Coronary artery (tissue), 2 donors: Measurements from ENCODE around the gene TTC21A.

ENCODE experiments used
- DNase-seq: peaks from one replicate; pipeline ENCODE4 v3.0.0-alpha.2; 2017; ENCODE audit warnings: low spot score
- H3K27ac ChIP-seq, 2 donors: fragments of 200-600 bp; sonication (generic); one replicate each; pipeline ENCODE4 v1.5.1; 2016 to 2019
- H3K4me3 ChIP-seq: fragments of 200-600 bp; sonication (generic); 2 replicates; pipeline ENCODE4 v1.5.1; 2016; ENCODE audit warnings: mild to moderate bottlenecking, moderate library complexity
- CTCF ChIP-seq: fragments of 200-600 bp; sonication (generic); IDR thresholded peaks from one replicate; pipeline ENCODE4 v1.5.1; 2019; ENCODE audit warnings: antibody characterized with exemption

TTC21A gene

DNA sequence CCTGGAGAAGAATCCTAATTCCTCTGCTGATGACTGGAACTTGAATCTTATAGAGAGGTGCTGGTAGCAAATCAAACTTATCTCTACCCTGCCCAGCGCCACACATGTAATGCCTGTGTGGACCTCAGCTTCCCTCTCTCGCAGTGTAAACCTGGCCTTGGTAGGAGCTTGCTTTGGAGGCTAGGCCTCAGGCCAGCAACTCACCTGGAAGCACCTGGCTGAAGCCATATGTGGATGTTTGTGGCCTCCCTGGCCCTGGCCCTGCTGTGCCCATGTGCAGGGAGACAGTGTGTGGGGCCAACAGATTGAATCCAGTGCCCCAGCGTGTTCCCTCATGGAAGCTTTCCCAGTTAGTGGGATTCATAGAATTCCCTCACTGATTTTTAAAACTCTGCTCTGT lies 8.4 kb downstream of the TTC21A start:
- H3K27ac ChIP-seq = no peak overlapping the region
- DNase-seq = no peak
- TF ChIP-seq CTCF = no peak
- no peak overlapping the region for H3K4me3 ChIP-seq

DNA sequence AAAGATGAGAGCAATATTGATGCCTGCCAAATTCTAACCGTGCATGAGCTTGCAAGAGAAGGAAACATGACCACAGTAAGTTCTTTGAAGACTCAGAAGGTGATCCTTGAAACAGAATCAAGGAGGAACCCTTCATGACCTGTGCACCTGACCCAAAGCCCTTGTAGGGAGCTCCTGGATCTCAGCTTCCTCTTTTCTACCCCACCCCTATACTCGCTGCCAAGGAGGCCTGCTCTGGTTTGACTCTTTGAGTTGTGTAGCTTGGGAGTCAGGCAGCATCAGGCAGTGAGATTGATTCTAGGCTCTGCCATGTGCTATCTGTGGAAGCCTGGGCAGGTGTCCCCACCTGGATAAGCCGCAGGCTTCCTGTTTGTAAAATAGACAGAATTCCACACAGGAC lies 10.6 kb downstream of the TTC21A start:
- Histone ChIP-seq H3K27ac (no peak overlapping the region), H3K4me3 (no peak overlapping the region)
- no peak for TF ChIP-seq CTCF
- DNase-seq = no peak

GRCh38 chr3:39118931-39119660 lies 11.6 kb downstream of the TTC21A start:
- no peak for DNase-seq
- no peak overlapping the region for H3K27ac ChIP-seq
- no peak overlapping the region for H3K4me3 ChIP-seq
- no peak for TF ChIP-seq CTCF

DNA sequence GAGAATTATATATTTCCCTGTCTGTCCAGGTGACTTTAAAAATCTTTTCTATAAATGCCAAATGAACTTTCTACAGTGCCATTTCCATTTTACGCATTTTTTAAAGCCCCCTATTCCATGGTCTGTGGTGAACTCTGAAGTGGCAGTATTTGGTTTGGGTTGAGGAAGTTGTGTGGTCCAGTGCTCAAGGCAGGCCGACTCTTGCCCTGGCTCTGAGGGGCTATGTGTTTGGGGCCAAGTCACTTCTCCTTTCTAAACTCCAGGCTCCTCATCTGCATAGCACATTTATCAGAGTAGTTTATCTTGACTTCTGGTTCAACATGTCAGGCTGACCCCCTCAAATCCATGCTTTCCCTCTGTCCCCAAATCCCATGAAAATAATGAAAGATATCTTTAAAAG lies 14.1 kb downstream of the TTC21A start:
- H3K4me3 ChIP-seq = no peak overlapping the region
- no peak overlapping the region for H3K27ac ChIP-seq
- no peak for TF ChIP-seq CTCF
- no peak for DNase-seq

DNA sequence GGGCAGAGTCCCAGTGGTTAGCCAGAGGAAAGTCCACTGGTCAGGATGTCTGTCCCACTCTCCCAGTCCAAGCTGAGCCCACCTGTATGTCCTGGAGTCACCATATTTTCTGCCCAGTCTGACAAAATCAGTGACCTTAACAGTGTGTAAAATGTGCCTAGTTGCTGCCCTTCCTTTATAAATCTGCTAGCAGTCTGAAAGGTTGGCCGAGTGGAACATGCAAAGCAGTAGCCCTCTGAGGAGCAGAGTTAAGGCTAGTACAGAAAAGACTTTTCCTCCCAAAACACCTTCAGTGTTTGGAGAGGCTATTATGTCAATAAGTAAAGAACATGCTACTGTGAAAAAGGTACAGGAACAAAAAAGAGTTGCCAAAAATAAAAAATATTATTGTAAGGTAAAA lies 15.3 kb downstream of the TTC21A start:
- no peak for DNase-seq
- Histone ChIP-seq H3K4me3 (no peak overlapping the region), H3K27ac (no peak overlapping the region)
- no peak for TF ChIP-seq CTCF

DNA sequence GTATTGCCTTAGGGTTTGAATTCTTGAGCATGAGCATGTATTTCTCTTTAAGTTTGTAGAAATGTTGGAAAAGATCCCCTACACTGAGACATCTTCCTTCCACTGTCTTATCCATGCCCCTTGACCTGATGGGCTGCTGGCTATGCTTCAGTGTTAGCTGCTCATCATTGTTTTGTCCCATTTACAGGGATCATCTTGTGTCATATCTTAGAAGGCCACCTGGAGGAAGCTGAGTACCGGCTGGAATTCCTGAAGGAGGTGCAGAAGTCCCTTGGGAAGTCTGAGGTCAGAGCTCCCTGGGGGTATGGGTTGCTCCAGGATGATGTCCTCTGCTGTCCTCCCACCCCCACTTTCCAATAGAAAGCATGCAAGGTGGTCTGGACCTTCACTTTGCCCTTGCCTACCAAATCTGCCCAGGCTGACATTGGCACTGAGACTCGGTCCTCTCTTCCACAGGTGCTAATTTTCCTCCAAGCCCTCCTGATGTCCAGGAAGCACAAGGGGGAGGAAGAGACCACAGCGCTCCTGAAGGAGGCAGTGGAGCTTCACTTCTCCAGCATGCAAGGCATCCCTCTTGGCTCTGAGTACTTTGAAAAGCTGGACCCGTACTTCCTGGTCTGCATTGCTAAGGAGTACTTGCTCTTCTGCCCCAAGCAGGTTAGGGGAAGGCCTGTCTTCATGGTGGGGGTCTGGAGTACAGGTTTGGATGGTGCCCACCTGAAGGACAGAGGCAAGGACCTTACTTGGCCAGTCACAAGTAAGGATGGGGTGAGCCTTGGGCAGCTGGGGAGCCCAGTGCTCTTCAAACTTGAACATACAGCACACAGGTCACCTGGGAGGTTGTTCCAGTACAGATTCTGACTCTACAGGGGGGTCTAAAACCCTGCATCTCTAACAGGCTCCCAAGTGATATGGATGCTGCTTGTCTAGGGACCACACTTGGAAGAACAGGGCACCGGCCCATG lies 17.7 kb downstream of the TTC21A start:
- H3K27ac ChIP-seq = no peak overlapping the region

More for the DNA sequence above, 17.7 kb downstream of the TTC21A start:
- DNase-seq = no peak
- no peak overlapping the region for H3K4me3 ChIP-seq
- TF ChIP-seq CTCF = peak; percentile 27
